GM19468 (cell line): ENCODE measurements around the gene RNASE8.

Experiments
- ATAC-seq: cut with Tn5 transposase; IDR thresholded peaks from one replicate; pipeline ENCODE4 v1.9.1; 2021; ENCODE audit warnings: mild to moderate bottlenecking, moderate library complexity, moderate number of reproducible peaks; ENCODE audit not compliant: unreplicated experiment; ENCODE audit errors: extremely low read depth

RNASE8 gene

GRCh38 chr14:21090194-21090939 lies 32.7 kb downstream of the RNASE8 start:
- ATAC-seq: no peak

GRCh38 chr14:21090940-21091663 lies 33.5 kb downstream of the RNASE8 start:
- no peak for ATAC-seq

DNA sequence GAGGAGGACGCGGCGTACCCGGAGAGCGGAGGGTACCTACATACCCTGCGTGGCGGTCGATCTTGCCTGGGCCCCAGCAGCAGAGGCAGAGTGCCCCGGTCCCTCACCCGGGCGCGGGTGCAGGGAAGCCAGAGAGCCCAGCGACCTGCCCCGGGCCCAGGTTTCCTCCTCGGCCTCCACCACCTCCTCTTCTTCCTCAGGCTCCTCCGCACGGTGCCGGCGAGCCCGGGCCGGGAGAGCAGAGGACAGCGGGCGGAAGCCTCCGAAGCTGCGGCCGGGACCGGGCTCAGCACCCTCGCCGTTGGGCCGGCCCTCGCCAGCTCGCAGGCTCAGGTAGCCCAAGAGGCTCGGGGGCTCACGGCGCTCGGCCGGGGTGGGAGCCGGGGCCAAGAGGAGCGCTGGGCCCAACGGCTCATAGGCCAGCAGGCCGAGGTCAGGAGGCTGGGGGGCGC lies 34.2 kb downstream of the RNASE8 start:
- no peak for ATAC-seq

- ATAC-seq: peak; percentile 57
These were observed 34.8 kb downstream of the RNASE8 start for GRCh38 chr14:21092273-21093011.

GRCh38 chr14:21093018-21093417 lies 35.4 kb downstream of the RNASE8 start:
- no peak for ATAC-seq

GRCh38 chr14:21093769-21094681 lies 36.4 kb downstream of the RNASE8 start:
- no peak for ATAC-seq

DNA sequence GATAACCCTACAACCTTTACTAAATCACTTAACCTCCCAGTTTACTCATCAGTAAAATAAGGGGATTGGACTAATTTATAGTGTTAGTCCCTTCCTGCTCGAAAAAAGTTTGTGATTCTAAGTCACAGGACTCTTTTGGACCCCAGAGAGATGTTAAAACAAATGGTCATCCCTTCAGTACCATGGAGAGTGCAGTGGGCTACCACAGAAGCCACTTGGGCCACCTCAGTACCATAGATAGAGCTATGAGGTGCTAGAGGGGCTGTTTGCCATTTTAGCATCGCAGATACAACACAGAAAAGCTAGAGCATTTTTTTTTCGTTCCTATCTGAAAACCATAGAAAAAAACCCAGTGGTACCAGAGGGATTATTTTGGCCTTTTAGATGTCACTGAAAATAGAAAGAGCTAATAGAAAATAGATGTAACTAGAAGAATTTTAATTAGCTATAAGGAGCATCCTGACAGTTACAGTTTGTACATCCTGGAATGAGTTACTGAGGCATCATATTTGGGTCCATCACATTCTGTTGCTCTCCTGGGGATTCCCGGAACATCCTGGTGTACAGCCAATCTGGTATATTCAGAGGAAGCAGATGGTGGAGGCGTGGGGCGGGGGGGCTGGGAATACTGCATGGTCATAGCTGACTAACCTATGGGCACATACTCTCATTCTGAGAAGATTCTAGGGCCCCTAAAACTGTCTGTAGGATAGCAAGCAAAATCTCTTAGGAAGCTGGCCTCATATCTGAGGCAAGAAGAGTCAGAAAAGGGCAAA lies 38.0 kb downstream of the RNASE8 start:
- no peak for ATAC-seq

GRCh38 chr14:21096438-21096837 lies 38.8 kb downstream of the RNASE8 start:
- no peak for ATAC-seq

DNA sequence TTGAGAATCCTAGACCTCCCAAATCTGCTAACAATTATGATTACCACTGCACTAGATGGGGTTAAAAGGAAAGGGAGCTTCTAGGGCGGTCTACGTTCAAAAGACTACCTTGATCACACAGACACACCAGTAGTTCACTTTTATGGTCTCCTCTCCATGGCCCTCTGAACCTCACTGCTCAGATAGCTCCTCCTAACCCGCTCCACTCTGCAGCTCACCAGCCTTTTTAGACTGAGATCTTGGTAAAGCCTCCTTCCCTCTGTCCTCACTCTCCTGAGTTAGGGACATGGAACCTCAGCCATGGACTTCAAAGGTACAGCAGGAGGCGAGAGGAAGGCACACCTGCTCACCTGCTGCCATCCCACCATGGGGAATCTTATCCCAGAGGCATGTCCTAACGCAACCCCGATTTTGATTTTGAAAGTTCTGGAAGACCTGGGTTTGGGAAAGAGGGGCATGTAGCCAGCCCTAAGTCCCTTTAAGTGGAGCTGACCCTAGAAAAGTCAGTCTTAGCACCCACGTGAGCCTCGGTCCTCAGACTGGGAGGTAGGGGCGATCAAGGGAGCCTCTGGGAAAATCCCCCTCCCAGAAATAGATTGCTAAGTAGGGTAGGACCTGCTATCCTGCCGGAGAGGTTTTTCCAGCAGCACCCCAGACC lies 39.5 kb downstream of the RNASE8 start:
- no peak for ATAC-seq

DNA sequence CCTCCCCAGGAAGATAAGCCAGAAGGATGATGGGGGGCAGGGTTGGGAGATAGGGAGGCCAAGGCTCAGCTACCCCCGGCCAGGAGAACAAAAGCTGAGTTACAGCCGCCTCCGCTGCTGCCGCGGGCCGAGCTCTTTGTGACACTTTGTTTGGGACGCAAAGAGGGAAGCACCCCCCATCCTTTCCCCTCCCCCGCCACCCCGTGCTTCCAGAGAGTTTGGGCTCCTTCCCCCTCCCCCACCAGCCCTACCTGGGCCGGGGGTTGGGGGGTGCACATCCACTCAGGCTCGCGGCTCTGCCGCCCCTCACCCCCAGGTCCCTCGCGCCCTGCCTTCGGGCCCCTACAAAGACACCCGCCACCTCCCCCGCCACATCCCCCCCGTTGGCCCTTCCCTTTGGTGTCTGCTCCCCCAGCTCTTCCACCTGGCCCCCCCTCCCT lies 40.0 kb downstream of the RNASE8 start:
- no peak for ATAC-seq

GRCh38 chr14:21098076-21098891 lies 40.7 kb downstream of the RNASE8 start, which contains the start of gene ZNF219:
Gene ZNF219 (minus strand): TSS chr14:21098655. CDS start chr14:21093591, 5,064 bp downstream.
- no peak for ATAC-seq

DNA sequence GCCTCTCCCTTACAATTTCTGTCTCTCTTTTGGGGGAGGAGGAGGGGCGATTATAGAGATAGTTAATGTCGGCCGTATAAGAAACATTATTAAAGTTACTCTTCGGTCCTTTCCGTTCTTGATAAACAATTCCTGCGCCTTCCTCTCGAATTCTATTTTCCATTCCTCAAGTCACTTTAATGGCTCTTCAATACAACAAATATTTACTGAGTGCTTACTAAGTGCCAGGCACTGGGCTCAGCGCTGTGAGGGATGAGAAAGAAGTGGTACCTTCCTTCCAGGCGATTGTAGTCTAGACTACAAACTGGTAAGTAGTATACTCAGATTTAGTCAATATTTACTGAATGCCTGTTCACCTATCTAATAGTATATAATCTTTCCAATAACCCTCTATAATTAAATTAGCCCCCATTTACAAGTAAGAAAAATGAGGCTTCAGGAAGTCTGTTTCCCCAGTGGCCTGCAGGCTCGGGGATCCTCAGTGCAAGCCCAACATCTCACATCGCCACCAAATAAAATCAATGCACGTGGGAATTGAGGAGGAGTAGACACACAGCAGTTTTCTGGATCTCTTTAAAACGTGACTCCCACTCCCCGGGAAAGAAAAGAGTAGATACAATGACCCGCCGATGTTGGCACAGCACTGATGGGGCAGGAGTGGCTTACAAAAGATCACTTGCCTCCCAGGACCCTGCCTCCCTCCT lies 41.4 kb downstream of the RNASE8 start:
- ATAC-seq: no peak

GRCh38 chr14:21099596-21099985 lies 42.0 kb downstream of the RNASE8 start:
- no peak for ATAC-seq

DNA sequence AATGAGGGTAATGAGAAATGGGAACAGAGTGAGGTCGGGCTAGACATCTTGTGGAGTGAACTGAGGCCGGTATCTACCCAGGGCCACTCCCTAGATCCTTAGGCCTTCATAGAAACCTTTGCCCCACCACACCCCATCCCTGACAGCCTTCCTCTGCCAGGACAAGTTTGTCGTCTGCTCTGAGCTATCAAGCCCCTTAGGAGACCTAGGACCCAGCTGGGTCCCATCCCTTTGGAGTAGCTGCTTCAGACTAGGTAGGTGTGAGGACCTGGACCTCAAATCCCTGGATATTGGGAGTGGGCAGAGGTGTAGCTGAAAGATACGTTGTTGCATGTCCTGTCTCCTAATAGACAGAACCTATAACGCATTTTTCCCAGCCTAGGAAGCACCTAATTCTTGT lies 43.3 kb downstream of the RNASE8 start, which contains the start of gene TMEM253:
TMEM253 (plus strand) TSS at position 136 of the 400 bp plus-strand sequence. CDS start 278 bp downstream, outside the sequence.
- ATAC-seq: no peak

DNA sequence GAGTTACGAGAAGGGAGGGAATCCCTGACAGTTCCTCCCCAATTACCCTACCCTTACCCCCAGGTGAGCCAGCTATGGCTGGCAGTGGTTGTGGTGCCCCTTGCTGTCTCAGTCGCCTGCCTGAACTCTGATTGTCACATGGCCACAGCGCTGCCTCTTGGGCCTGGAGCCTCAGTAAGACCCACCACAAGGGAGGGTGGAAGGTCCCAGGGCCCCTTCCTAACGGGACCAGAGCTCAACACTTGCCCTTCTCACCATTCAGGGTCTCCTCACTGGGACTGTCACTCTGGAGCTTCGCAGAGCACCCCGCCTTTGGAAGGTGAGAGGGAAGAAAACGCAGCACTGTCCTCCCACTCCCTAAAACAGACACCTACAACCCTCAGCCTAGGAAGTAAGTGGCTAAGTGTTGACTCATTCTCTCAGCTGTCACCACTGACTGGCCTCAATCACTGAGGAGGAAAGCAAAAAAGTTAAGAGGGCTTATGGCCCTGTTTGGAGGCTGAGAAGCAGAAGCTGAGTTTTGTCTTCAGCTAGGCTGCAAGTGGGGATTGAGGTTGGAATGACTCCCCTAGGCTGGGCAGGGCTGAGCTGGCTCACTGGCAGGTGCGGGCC lies 44.3 kb downstream of the RNASE8 start:
- no peak for ATAC-seq
